Keratinocyte (primary cell): ENCODE results near the gene TNS4.

Experiments
- EZH2 ChIP-seq: IDR thresholded peaks from one replicate; pipeline ENCODE4 v1.6.1; 2012; ENCODE audit warnings: inconsistent platforms, mild to moderate bottlenecking, low read length, moderate library complexity
- TF ChIP-seq, protein P1 (sequence below), 3 experiments: IDR thresholded peaks in 1 of 3; conservative IDR thresholded peaks in 1 of 3; optimal IDR thresholded peaks in 1 of 3; 2 replicates in 2 of 3; 3 replicates in 1 of 3; pipeline versions ENCODE3 to v1.5.1; 2011; ENCODE audit warnings: low read length in 3 of 3, mild to moderate bottlenecking in 3 of 3, moderate library complexity in 2 of 3, control low read depth in 1 of 3, inconsistent platforms in 1 of 3; ENCODE audit not compliant: insufficient read depth in 2 of 3; ENCODE audit errors: extremely low read depth in 1 of 3

DNA sequence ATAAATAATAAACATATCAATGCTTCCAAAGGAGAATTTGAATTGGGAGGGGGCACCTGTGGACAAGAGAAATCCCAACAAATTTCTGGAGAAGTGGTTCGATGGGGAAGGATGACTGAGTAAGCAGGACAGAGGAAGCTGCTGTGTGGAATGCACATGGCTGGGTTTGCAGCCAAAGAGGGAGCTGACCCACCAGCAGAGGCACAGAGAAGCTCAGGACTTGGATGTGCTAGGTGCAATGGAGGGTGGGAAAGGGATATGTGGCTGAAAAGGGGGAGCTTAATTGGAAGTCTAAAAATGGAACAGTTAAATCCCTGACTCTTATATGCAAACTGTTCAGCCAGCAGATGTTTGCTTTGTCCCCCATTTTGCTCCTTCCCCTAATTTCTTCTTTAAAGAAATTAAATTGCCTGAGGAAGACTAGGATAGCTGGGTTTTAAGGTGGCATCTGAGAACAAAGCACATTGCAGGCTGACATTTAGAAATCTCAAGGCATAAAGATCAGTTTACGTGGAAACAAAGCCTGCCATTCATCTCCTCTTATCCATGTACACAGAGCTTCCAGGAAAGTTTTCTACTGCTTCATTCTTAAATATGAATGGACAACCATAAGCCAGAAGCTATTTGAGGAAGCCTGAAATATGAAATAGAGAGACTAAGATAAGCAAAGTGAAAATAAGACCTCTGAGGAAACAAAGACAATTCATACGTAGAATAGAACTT is 23.0 kb upstream of the TNS4 start:
- TF ChIP-seq, protein P1, sequence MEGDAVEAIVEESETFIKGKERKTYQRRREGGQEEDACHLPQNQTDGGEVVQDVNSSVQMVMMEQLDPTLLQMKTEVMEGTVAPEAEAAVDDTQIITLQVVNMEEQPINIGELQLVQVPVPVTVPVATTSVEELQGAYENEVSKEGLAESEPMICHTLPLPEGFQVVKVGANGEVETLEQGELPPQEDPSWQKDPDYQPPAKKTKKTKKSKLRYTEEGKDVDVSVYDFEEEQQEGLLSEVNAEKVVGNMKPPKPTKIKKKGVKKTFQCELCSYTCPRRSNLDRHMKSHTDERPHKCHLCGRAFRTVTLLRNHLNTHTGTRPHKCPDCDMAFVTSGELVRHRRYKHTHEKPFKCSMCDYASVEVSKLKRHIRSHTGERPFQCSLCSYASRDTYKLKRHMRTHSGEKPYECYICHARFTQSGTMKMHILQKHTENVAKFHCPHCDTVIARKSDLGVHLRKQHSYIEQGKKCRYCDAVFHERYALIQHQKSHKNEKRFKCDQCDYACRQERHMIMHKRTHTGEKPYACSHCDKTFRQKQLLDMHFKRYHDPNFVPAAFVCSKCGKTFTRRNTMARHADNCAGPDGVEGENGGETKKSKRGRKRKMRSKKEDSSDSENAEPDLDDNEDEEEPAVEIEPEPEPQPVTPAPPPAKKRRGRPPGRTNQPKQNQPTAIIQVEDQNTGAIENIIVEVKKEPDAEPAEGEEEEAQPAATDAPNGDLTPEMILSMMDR (optimal IDR thresholded peaks at IDR 0.05 in 1 of 3, IDR thresholded peaks at IDR 0.05 in 1 of 3, conservative IDR thresholded peaks at IDR 0.05 in 1 of 3; ENCODE audit: extremely low read depth in 1 of 3, insufficient read depth in 2 of 3, low read length in 3 of 3) = no peak
- TF ChIP-seq EZH2 = no peak
